ENCODE results near the gene TEX264. TPM values are rescaled to one million over a fixed set of nuclear protein-coding genes. Genes with fewer than 3 reads are reported as not detected.

Gene TEX264
- total and polyA plus RNA-seq, 8 donors = 34.6 to 50.4 (median 37.4) TPM

DNA sequence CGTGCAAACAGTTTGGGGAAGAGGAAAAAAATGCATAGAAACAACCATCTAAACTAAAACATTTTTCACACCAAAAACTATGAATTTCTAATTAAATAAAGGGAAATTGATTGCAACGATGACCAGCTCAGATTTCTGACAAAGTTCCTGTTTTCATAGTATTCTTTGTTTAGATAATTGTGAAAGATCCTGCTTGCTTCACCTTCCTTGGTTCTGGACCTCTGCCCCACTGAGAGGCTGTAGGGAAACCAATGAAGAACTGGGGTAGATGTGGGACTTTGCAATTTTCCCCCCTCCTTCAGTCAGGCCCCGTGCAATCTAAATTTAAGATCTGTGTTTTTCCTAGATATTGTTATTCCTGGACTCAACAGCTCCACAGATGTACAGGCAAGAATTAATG, 13.8 kb upstream of the TEX264 start:
- H3K4me3 ChIP-seq = no peak overlapping the region
- H3K4me1 ChIP-seq = peaks cover 0 to 10% of the 10 kb centered on the region in 2 donors
- DNase-seq = no peak
- intact Hi-C loops (cut with DNase I) = no loop called here
- H3K36me3 ChIP-seq = peaks cover 0 to 60% of the 10 kb centered on the region in 2 donors
- peak overlapping the region in 1 of 2 donors; percentile 30 for H3K27ac ChIP-seq
- TF ChIP-seq, protein P1, sequence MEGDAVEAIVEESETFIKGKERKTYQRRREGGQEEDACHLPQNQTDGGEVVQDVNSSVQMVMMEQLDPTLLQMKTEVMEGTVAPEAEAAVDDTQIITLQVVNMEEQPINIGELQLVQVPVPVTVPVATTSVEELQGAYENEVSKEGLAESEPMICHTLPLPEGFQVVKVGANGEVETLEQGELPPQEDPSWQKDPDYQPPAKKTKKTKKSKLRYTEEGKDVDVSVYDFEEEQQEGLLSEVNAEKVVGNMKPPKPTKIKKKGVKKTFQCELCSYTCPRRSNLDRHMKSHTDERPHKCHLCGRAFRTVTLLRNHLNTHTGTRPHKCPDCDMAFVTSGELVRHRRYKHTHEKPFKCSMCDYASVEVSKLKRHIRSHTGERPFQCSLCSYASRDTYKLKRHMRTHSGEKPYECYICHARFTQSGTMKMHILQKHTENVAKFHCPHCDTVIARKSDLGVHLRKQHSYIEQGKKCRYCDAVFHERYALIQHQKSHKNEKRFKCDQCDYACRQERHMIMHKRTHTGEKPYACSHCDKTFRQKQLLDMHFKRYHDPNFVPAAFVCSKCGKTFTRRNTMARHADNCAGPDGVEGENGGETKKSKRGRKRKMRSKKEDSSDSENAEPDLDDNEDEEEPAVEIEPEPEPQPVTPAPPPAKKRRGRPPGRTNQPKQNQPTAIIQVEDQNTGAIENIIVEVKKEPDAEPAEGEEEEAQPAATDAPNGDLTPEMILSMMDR (IDR thresholded peaks at IDR 0.05) = no peak
- no peaks in the 10 kb centered on the region for H3K9me3 ChIP-seq
- H3K27me3 ChIP-seq = no peaks in the 10 kb centered on the region
- ATAC-seq = no peak

- H3K4me1 ChIP-seq = peaks cover 0 to 10% of the 10 kb centered on the region in 2 donors
- ATAC-seq (no peak), DNase-seq (no peak)
- TF ChIP-seq, protein P1 (IDR thresholded peaks at IDR 0.05) = no peak
- intact Hi-C loops (cut with DNase I) = no loop called here
- H3K9me3 ChIP-seq = no peaks in the 10 kb centered on the region
- peaks cover 0 to 78% of the 10 kb centered on the region in 2 donors for H3K36me3 ChIP-seq
- H3K27ac ChIP-seq = no peak overlapping the region
- no peaks in the 10 kb centered on the region for H3K27me3 ChIP-seq
- H3K4me3 ChIP-seq = no peak overlapping the region
Observed at GRCh38 chr3:51659942-51660341, 11.1 kb upstream of the TEX264 start.

DNA sequence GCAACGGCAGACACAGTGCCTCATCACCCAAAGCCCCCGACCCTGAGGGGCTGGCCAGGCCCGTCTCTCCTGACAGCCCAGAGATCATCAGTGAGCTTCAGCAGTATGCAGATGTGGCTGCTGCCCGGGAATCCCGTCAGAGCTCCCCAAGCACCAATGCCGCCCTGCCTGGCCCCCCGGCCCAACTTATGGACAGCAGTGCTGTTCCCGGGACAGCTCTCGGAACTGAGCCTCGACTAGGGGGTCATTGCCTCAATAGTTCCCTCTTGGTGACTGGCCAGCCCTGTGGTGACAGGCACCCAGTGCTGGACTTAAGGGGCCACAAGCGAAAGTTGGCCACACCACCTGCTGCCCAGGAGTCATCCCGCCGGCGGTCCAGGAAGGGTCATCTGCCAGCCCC, 8.6 kb upstream of the TEX264 start:
- TF ChIP-seq, protein P1 (IDR thresholded peaks at IDR 0.05) = no peak
- Histone ChIP-seq H3K36me3 (peaks cover 0 to 64% of the 10 kb centered on the region in 2 donors), H3K4me3 (no peak overlapping the region), H3K9me3 (no peaks in the 10 kb centered on the region), H3K4me1 (peaks cover 0 to 1% of the 10 kb centered on the region in 2 donors), H3K27ac (no peak overlapping the region), H3K27me3 (no peaks in the 10 kb centered on the region)
- intact Hi-C loops (cut with DNase I) = no loop called here
- DNase-seq (peak in 1 of 4 donors; percentile 51), ATAC-seq (no peak)

- ATAC-seq (no peak), DNase-seq (no peak)
- Histone ChIP-seq H3K4me1 (peaks cover 12 to 44% of the 10 kb centered on the region in 2 donors), H3K9me3 (no peaks in the 10 kb centered on the region), H3K27me3 (no peaks in the 10 kb centered on the region), H3K36me3 (peaks cover 0 to 4% of the 10 kb centered on the region in 2 donors), H3K4me3 (no peak overlapping the region), H3K27ac (no peak overlapping the region)
- intact Hi-C loops (cut with DNase I) = no loop called here
- TF ChIP-seq, protein P1 (IDR thresholded peaks at IDR 0.05) = no peak
Observed at GRCh38 chr3:51668756-51669155, 2.3 kb upstream of the TEX264 start.

DNA sequence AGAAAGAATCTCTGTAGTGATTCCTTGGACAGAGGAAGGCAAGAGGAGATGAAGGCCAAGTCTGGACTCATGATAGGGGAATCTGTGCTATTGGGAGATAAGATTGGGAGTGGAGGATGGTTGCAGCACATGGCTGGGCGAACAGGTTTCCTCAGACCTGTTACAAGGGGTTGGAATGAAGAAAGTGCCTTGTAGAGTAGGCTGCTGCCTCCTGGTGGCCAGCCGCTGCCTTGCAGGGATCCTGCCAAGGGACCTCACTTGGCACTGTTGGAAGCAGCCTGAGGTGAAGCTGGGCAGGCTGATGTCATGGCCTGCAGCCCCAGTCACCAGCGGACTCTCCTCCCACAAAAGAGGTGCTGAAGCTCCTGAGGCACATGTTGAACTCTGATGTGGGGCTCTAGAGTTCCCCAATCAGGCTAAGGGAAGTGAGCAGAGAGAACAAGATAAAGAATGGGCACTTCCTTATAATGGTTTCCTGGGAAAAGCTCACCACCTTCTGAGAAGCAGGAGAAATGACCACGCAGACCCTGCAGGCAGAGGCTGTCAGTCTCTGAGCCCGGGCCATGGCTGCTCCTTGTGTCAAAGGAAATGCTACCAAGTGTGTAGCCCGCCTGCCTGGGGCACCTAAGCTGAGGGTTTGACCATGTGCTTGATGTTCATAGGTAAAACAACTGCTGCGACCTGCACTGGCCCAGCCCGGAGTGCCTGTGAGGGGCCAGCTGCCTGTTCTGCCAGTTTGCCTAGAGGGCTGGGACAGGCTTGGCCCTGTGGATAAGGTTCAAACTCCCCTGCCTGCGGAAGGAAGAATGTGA, 1.6 kb upstream of the TEX264 start:
- peaks cover 12 to 44% of the 10 kb centered on the region in 2 donors for H3K4me1 ChIP-seq
- TF ChIP-seq, protein P1 (IDR thresholded peaks at IDR 0.05) = peak; percentile 95 to 99
- peak overlapping the region in 1 of 2 donors; percentile 95 for H3K27ac ChIP-seq
- DNase-seq (peak; percentile 57 to 96 (median 84)), ATAC-seq (peak; percentile 67)
- no peaks in the 10 kb centered on the region for H3K9me3 ChIP-seq
- no peak overlapping the region for H3K4me3 ChIP-seq
- peaks cover 0 to 3% of the 10 kb centered on the region in 2 donors for H3K36me3 ChIP-seq
- H3K27me3 ChIP-seq = no peaks in the 10 kb centered on the region
- intact Hi-C loops (cut with DNase I) = no loop called here
